ENCODE results near the gene LRRC55.

The LRRC55 gene

GRCh38 chr11:57152134-57152533 is 29.6 kb upstream of the LRRC55 start:
- FAIRE-seq = no peak
- no peak for TF ChIP-seq POLR2AphosphoS5 (IDR thresholded peaks at IDR 0.05; ENCODE audit: low read depth, low read length)
- TF ChIP-seq TAF1 (IDR thresholded peaks at IDR 0.05; ENCODE audit: borderline replicate concordance, low read depth, low read length) = no peak
- TF ChIP-seq POLR2A (IDR thresholded peaks at IDR 0.05; ENCODE audit: low read depth, low read length) = no peak

DNA sequence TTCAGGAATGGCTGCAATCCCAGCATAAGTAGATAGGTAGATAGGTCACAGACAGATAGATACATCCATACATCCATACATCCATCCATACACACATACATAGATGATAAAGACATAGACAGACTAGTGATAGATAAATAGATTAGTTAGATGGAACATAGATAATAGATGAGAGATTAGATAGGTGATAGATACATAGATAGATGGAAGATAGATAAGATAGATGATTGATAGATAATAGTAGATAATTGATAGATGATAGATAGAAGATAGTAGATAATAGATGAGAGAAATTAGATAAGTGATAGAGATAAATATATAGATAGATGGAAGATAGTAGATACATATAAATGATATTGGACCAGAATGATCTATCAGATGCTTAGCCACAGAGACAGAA is 28.3 kb upstream of the LRRC55 start:
- FAIRE-seq (no peak), DNase-seq (ENCODE audit: insufficient read length) (no peak)
- TF ChIP-seq TAF1 (IDR thresholded peaks at IDR 0.05; ENCODE audit: borderline replicate concordance, low read depth, low read length) = no peak
- TF ChIP-seq POLR2AphosphoS5 (IDR thresholded peaks at IDR 0.05; ENCODE audit: low read depth, low read length) = no peak
- no peak for TF ChIP-seq POLR2A (IDR thresholded peaks at IDR 0.05; ENCODE audit: low read depth, low read length)

More at GRCh38 chr11:57152134-57152533, 29.6 kb upstream of the LRRC55 start:
- no peak for DNase-seq (ENCODE audit: insufficient read length)

DNA sequence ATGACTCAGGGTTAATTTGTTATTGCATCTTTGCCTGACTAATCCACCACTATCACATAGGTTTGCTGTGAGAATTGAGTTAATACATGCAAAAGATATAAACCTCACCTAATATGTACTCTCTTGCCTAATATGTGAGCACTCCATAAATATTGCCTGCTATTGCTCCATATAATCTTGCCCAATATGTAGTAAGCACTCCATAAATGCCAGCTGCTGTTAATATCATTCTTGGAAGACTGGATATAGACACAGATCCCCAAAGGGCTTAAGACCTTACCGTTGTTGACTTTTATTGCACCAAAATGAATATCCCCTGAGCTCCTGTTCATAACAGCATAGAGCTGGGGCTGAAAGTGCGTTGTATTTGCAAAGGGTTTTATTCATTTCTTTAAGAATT is 27.0 kb upstream of the LRRC55 start:
- FAIRE-seq (no peak), DNase-seq (ENCODE audit: insufficient read length) (no peak)
- TF ChIP-seq POLR2AphosphoS5 (IDR thresholded peaks at IDR 0.05; ENCODE audit: low read depth, low read length) = no peak
- no peak for TF ChIP-seq POLR2A (IDR thresholded peaks at IDR 0.05; ENCODE audit: low read depth, low read length)
- no peak for TF ChIP-seq TAF1 (IDR thresholded peaks at IDR 0.05; ENCODE audit: borderline replicate concordance, low read depth, low read length)

GRCh38 chr11:57155400-57155799 is 26.4 kb upstream of the LRRC55 start:
- TF ChIP-seq TAF1 (IDR thresholded peaks at IDR 0.05; ENCODE audit: borderline replicate concordance, low read depth, low read length) = no peak
- TF ChIP-seq POLR2A (IDR thresholded peaks at IDR 0.05; ENCODE audit: low read depth, low read length) = no peak
- TF ChIP-seq POLR2AphosphoS5 (IDR thresholded peaks at IDR 0.05; ENCODE audit: low read depth, low read length) = no peak
- no peak for DNase-seq (ENCODE audit: insufficient read length)
- FAIRE-seq = no peak

- TF ChIP-seq POLR2AphosphoS5 (IDR thresholded peaks at IDR 0.05; ENCODE audit: low read depth, low read length) = no peak
- no peak for TF ChIP-seq TAF1 (IDR thresholded peaks at IDR 0.05; ENCODE audit: borderline replicate concordance, low read depth, low read length)
- no peak for TF ChIP-seq POLR2A (IDR thresholded peaks at IDR 0.05; ENCODE audit: low read depth, low read length)
- FAIRE-seq (no peak), DNase-seq (ENCODE audit: insufficient read length) (no peak)
These were observed 25.7 kb upstream of the LRRC55 start for GRCh38 chr11:57155838-57156607.

DNA sequence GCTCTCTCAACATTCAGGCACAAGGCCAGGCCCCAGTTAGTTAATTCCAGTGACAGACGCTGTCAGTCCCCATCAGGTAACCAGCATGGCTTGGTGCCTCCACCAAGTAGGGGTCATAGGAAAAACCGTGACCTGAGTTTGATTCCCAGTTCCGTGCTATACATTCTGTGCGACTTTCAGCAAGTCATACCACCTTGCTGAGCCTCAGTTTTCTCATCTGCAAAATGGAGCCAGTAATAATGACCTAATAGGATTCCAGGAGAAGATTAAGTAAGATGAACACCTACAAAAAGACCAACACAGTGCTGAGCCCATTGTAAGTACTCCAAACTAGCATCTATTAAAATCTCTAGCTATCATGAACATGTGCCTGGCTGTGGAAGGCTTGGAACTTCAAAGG is 24.8 kb upstream of the LRRC55 start:
- DNase-seq (ENCODE audit: insufficient read length) (no peak), FAIRE-seq (no peak)
- TF ChIP-seq POLR2AphosphoS5 (IDR thresholded peaks at IDR 0.05; ENCODE audit: low read depth, low read length) (no peak), POLR2A (IDR thresholded peaks at IDR 0.05; ENCODE audit: low read depth, low read length) (no peak), TAF1 (IDR thresholded peaks at IDR 0.05; ENCODE audit: borderline replicate concordance, low read depth, low read length) (no peak)

GRCh38 chr11:57157624-57158023 is 24.1 kb upstream of the LRRC55 start:
- TF ChIP-seq POLR2A (IDR thresholded peaks at IDR 0.05; ENCODE audit: low read depth, low read length) (no peak), TAF1 (IDR thresholded peaks at IDR 0.05; ENCODE audit: borderline replicate concordance, low read depth, low read length) (no peak), POLR2AphosphoS5 (IDR thresholded peaks at IDR 0.05; ENCODE audit: low read depth, low read length) (no peak)
- no peak for DNase-seq (ENCODE audit: insufficient read length)
- no peak for FAIRE-seq

DNA sequence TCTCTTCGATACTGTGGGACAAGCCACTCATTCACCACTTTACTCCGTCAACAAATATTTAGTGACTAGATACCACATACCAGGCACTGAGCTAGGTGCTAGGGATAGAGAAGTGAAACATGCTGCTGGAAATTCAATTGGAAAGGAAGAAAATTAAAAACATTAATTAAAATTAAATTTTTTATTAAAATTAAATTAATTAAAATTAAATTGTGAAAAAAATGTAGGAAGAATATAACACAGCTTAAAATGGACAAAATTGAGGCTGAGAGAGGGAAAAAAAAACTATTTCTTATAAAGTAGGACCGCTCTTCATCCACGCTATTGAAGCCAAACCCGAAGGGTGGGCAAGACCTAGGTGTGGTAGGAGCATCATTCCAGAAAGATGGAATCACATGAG is 23.6 kb upstream of the LRRC55 start:
- DNase-seq (ENCODE audit: insufficient read length) (no peak), FAIRE-seq (no peak)
- no peak for TF ChIP-seq POLR2A (IDR thresholded peaks at IDR 0.05; ENCODE audit: low read depth, low read length)
- TF ChIP-seq TAF1 (IDR thresholded peaks at IDR 0.05; ENCODE audit: borderline replicate concordance, low read depth, low read length) = no peak
- no peak for TF ChIP-seq POLR2AphosphoS5 (IDR thresholded peaks at IDR 0.05; ENCODE audit: low read depth, low read length)

DNA sequence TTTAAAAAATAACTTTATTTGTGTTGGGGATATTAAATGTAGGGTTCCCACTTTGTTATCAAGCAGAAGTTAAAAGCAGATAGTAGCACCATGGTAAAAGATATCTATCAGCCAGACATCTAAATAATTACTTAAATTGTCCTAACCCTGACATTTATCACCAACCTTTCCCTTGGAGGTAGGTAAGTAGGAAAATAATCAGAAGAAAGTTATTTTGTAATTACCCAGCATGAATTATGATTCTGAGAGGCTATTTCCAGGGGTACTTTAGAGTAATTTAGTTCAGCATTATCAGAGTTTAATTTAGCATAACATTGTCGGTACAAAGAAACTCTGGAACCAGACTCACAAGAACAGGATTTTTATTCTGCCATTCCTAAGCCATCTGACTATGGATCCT is 23.2 kb upstream of the LRRC55 start:
- no peak for DNase-seq (ENCODE audit: insufficient read length)
- TF ChIP-seq POLR2AphosphoS5 (IDR thresholded peaks at IDR 0.05; ENCODE audit: low read depth, low read length) (no peak), TAF1 (IDR thresholded peaks at IDR 0.05; ENCODE audit: borderline replicate concordance, low read depth, low read length) (no peak), POLR2A (IDR thresholded peaks at IDR 0.05; ENCODE audit: low read depth, low read length) (no peak)
- no peak for FAIRE-seq

DNA sequence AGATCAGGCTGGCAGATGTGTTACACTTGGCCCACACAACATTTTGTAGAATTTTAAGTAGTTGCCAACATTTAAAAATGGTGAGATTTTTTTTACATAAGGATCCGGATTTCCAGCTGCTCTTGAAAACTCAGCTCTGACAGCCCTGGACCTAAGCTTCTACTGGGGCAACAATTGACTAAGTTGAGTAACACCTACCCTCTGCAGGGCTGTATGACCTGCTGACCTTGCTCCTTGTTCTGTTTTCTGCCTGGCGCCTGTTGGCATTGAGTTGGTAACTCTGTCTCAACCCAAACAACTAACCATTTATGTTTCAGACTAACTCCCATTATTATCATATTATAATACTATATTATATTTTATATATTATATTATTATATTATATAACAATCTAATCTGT is 21.1 kb upstream of the LRRC55 start:
- DNase-seq (ENCODE audit: insufficient read length) = no peak
- TF ChIP-seq POLR2AphosphoS5 (IDR thresholded peaks at IDR 0.05; ENCODE audit: low read depth, low read length) = no peak
- TF ChIP-seq POLR2A (IDR thresholded peaks at IDR 0.05; ENCODE audit: low read depth, low read length) = no peak
- TF ChIP-seq TAF1 (IDR thresholded peaks at IDR 0.05; ENCODE audit: borderline replicate concordance, low read depth, low read length) = no peak
- FAIRE-seq = no peak

- DNase-seq (ENCODE audit: insufficient read length) (no peak), FAIRE-seq (no peak)
- TF ChIP-seq POLR2A (IDR thresholded peaks at IDR 0.05; ENCODE audit: low read depth, low read length) (no peak), TAF1 (IDR thresholded peaks at IDR 0.05; ENCODE audit: borderline replicate concordance, low read depth, low read length) (no peak), POLR2AphosphoS5 (IDR thresholded peaks at IDR 0.05; ENCODE audit: low read depth, low read length) (no peak)
These were observed 20.4 kb upstream of the LRRC55 start for GRCh38 chr11:57161351-57161750.

- no peak for DNase-seq (ENCODE audit: insufficient read length)
- no peak for FAIRE-seq
- TF ChIP-seq TAF1 (IDR thresholded peaks at IDR 0.05; ENCODE audit: borderline replicate concordance, low read depth, low read length) (no peak), POLR2A (IDR thresholded peaks at IDR 0.05; ENCODE audit: low read depth, low read length) (no peak), POLR2AphosphoS5 (IDR thresholded peaks at IDR 0.05; ENCODE audit: low read depth, low read length) (no peak)
These were observed 19.4 kb upstream of the LRRC55 start for GRCh38 chr11:57162179-57162898.

Measured in GM12892 (cell line).